Esophagus muscularis mucosa (tissue), 4 donors: Measurements from ENCODE around the gene PGD. TPM values are rescaled to one million over a fixed set of nuclear protein-coding genes. Genes with fewer than 3 reads are reported as not detected.
"Not testable (repeated sequence)": the region's sequence is repeated elsewhere in the genome, so short reads cannot be mapped to it uniquely, and the experiment has no call there.

ENCODE experiments used
- DNase-seq: peaks from one replicate; pipeline ENCODE4 v3.0.0-alpha.2; 2017; ENCODE audit errors: extremely low spot score
- H3K27ac ChIP-seq, 4 donors: fragments of 200-600 bp; sonication (generic); replicated peaks in 1 of 4; 1 replicate in 3 of 4; 2 replicates in 1 of 4; pipeline ENCODE4 v1.5.1; 2016 to 2019; ENCODE audit warnings: mild to moderate bottlenecking in 1 of 4
- H3K27me3 ChIP-seq, 4 donors: fragments of 200-600 bp; sonication (generic); one replicate each; pipeline versions ENCODE4 v1.5.1 to v1.6.0; 2016 to 2019
- H3K36me3 ChIP-seq, 4 donors: fragments of 200-600 bp; sonication (generic); one replicate each; pipeline ENCODE4 v1.5.1; 2016 to 2019
- H3K4me1 ChIP-seq, 4 donors: fragments of 200-600 bp; sonication (generic); one replicate each; pipeline ENCODE4 v1.5.1; 2016 to 2019
- H3K4me3 ChIP-seq, 4 donors: fragments of 200-600 bp; sonication (generic); 1 replicate in 2 of 4; 2 replicates in 2 of 4; pipeline ENCODE4 v1.5.1; 2016 to 2019; ENCODE audit warnings: mild to moderate bottlenecking in 4 of 4, moderate library complexity in 1 of 4
- H3K9me3 ChIP-seq, 4 donors: fragments of 200-600 bp; sonication (generic); 1 replicate in 3 of 4; 2 replicates in 1 of 4; pipeline ENCODE4 v1.5.1; 2016 to 2019
- CTCF ChIP-seq, 3 experiments: fragments of 200-600 bp in 2 of 3; fragments of 450-650 bp in 1 of 3; sonication (generic) in 2 of 3; IDR thresholded peaks; one replicate each; pipeline ENCODE4 v1.5.1; 2017 to 2019; ENCODE audit warnings: antibody characterized with exemption in 3 of 3, mild to moderate bottlenecking in 2 of 3, moderate library complexity in 1 of 3
- EP300 ChIP-seq: sonication (generic); formaldehyde crosslinking; IDR thresholded peaks from one replicate; pipeline ENCODE4 v1.6.1; 2017; ENCODE audit warnings: antibody characterized with exemption
- POLR2A ChIP-seq: fragments of 450-650 bp; IDR thresholded peaks from one replicate; pipeline ENCODE4 v1.6.1; 2017; ENCODE audit warnings: antibody characterized with exemption, moderate library complexity, mild to moderate bottlenecking, low read depth
- POLR2AphosphoS5 ChIP-seq, 2 donors: sonication (generic); formaldehyde crosslinking; IDR thresholded peaks; one replicate each; pipeline ENCODE4 v1.6.1; 2017; ENCODE audit warnings: antibody characterized with exemption in 2 of 2
- WGBS: methylation state at CpG from one replicate; pipeline ENCODE4 v1.1.5; 2018; 5-methylcytosine and 5-hydroxymethylcytosine counted together
- intact Hi-C: fragments of 100-400 bp; cut with DNase I; formaldehyde crosslinking; loops from one replicate; pipeline ENCODE4 v1.15.1; 2023
- total RNA-seq, 4 donors: library from RNA; depleted of rRNA; stranded (reverse); fragments of >200 nt; gene quantifications; one replicate each; pipeline versions ENCODE4 v1.1.0 to v1.2.1, GENCODE V29; 2016

The PGD gene
- total RNA-seq, 4 donors from 2014 or later, result 24.5 to 58.6 (median 51.9) TPM

DNA sequence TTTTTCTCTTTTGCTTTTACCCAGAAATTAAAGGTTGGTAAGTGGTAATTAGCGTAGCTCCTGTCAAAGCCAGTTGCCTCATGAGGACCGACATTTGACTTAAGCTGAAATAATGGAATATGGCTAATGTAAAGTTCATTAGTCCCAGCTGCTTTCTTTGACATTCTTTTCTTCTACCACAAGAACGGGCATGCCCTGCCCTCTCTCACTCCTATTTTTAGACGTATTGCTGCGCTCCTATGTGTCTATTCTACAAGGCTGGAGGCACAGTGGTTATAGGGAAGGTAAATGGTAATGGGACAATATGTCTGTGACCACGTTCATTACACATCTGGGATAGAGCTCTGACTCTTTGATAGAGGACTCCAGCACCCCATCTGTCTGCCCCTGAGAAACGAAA is 57.8 kb downstream of the PGD start:
- DNase-seq, result no peak
- Histone ChIP-seq H3K9me3 (no peaks in the 10 kb centered on the region), H3K27ac (no peak overlapping the region), H3K36me3 (peaks cover 8 to 37% (median 15%) of the 10 kb centered on the region in 4 donors), H3K27me3 (no peaks in the 10 kb centered on the region), H3K4me3 (no peak overlapping the region), H3K4me1 (peaks cover 0 to 6% (median under 1%) of the 10 kb centered on the region in 4 donors)
- TF ChIP-seq EP300, result no peak
- TF ChIP-seq POLR2AphosphoS5 (IDR thresholded peaks at IDR 0.05), result no peak
- no peak for TF ChIP-seq CTCF (IDR thresholded peaks at IDR 0.05)
- no peak for TF ChIP-seq POLR2A
- intact Hi-C loops, result no loop called here
- WGBS, result 77% methylated on average over 7 of the region's 7 CpGs

DNA sequence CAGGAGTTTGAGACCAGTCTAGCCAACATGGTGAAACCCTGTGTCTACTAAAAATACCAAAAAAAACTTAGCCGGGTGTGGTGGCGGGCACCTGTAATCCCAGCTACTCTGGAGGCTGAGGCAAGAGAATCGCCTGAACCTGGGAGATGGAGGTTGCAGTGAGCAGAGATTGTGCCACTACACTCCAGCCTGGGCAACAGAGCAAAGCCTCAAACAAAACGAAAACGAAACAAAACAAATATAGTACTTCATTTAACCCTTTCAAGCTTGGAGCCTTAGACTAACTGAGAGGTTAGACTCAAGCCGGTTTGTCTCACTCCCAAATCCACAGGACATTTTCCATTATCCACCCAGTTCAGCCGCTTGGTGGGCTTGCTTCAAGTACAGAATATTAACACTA is 58.6 kb downstream of the PGD start:
- 71% methylated on average over 7 of the region's 7 CpGs for whole genome bisulfite sequencing
- intact Hi-C loops, H3K4me3 ChIP-seq, H3K9me3 ChIP-seq, H3K27ac ChIP-seq, H3K27me3 ChIP-seq, DNase-seq, H3K4me1 ChIP-seq: not testable (repeated sequence)
- peaks cover 16 to 45% (median 23%) of the 10 kb centered on the region in 4 donors for H3K36me3 ChIP-seq

GRCh38 chr1:10457875-10458274 is 59.0 kb downstream of the PGD start:
- Histone ChIP-seq H3K36me3 (peaks cover 21 to 49% (median 27%) of the 10 kb centered on the region in 4 donors), H3K4me3 (no peak overlapping the region), H3K27me3 (no peaks in the 10 kb centered on the region), H3K9me3 (no peaks in the 10 kb centered on the region), H3K4me1 (peaks cover 0 to 6% (median 0%) of the 10 kb centered on the region in 4 donors), H3K27ac (no peak overlapping the region)
- DNase-seq, result no peak
- TF ChIP-seq POLR2A (no peak), POLR2AphosphoS5 (IDR thresholded peaks at IDR 0.05) (no peak), EP300 (no peak), CTCF (IDR thresholded peaks at IDR 0.05) (no peak)
- intact Hi-C loops, result no loop called here
- 83% methylated on average over 9 of the region's 9 CpGs for WGBS

GRCh38 chr1:10459184-10459583 is 60.3 kb downstream of the PGD start:
- Histone ChIP-seq H3K36me3 (peaks cover 29 to 62% (median 39%) of the 10 kb centered on the region in 4 donors), H3K27ac (no peak overlapping the region), H3K9me3 (no peaks in the 10 kb centered on the region), H3K27me3 (no peaks in the 10 kb centered on the region), H3K4me3 (no peak overlapping the region), H3K4me1 (peaks cover 0 to 6% (median 0%) of the 10 kb centered on the region in 4 donors)
- TF ChIP-seq EP300, result no peak
- no peak for TF ChIP-seq CTCF (IDR thresholded peaks at IDR 0.05)
- TF ChIP-seq POLR2A, result no peak
- no peak for TF ChIP-seq POLR2AphosphoS5 (IDR thresholded peaks at IDR 0.05)
- WGBS, result 78% methylated on average over 3 of the region's 3 CpGs
- intact Hi-C loops, result no loop called here
- DNase-seq, result no peak

- Histone ChIP-seq H3K36me3 (peaks cover 51 to 75% (median 73%) of the 10 kb centered on the region in 4 donors), H3K4me3 (no peak overlapping the region)
- intact Hi-C loops, result no loop called here
These were observed 68.2 kb downstream of the PGD start for GRCh38 chr1:10467078-10467477.

More at GRCh38 chr1:10467078-10467477, 68.2 kb downstream of the PGD start:
- no peaks in the 10 kb centered on the region for H3K9me3 ChIP-seq
- H3K4me1 ChIP-seq, result peaks cover 10 to 13% (median 11%) of the 10 kb centered on the region in 4 donors
- no peak overlapping the region for H3K27ac ChIP-seq
- DNase-seq, result no peak
- WGBS, result 95% methylated on average over 2 of the region's 2 CpGs
- TF ChIP-seq EP300, result no peak
- no peak for TF ChIP-seq CTCF (IDR thresholded peaks at IDR 0.05)
- no peak for TF ChIP-seq POLR2A
- TF ChIP-seq POLR2AphosphoS5 (IDR thresholded peaks at IDR 0.05), result no peak
- no peaks in the 10 kb centered on the region for H3K27me3 ChIP-seq
